ENCODE data around the gene TLE6. TPM values are rescaled to one million over a fixed set of nuclear protein-coding genes. Genes with fewer than 3 reads are reported as not detected.

The TLE6 gene
- total and polyA plus RNA-seq, 10 of the 15 experiments (the other 5 are each of a cell fraction or from before 2014, with no cell fraction given) = 2.7 to 13.8 (median 6.4) TPM

- TF ChIP-seq CEBPZ (IDR thresholded peaks at IDR 0.05; ENCODE audit: low read depth, low read length) (no peak), EP300 (IDR thresholded peaks at IDR 0.05; ENCODE audit: borderline replicate concordance in 1 of 2, control insufficient read depth in 1 of 2, low read depth in 2 of 2, low read length in 2 of 2) (no peak), YY1 (IDR thresholded peaks at IDR 0.05; ENCODE audit: low read depth, low read length) (peak; percentile 86), BMI1 (IDR thresholded peaks at IDR 0.05; ENCODE audit: borderline replicate concordance) (no peak), HDAC6 (IDR thresholded peaks at IDR 0.05; ENCODE audit: unreplicated experiment) (no peak), CREM (IDR thresholded peaks at IDR 0.05; ENCODE audit: low read depth) (no peak), EZH2 (IDR thresholded peaks at IDR 0.05; ENCODE audit: borderline replicate concordance, control insufficient read depth, low read depth, low read length) (no peak), CBX5 (IDR thresholded peaks at IDR 0.05; ENCODE audit: low read depth) (no peak), BCL11A (IDR thresholded peaks at IDR 0.05; ENCODE audit: low read depth, low read length) (no peak), E4F1 (IDR thresholded peaks at IDR 0.05; ENCODE audit: borderline replicate concordance, partially characterized antibody) (peak; percentile 48), SPI1 (IDR thresholded peaks at IDR 0.05; ENCODE audit: borderline replicate concordance, insufficient read depth, low read depth, low read length) (no peak), ZNF217 (IDR thresholded peaks at IDR 0.05) (no peak), MAX (IDR thresholded peaks at IDR 0.05; ENCODE audit: low read depth, low read length) (peak; percentile 93), RBBP5 (conservative IDR thresholded peaks at IDR 0.05) (no peak), RB1 (IDR thresholded peaks at IDR 0.05; ENCODE audit: borderline replicate concordance) (0 out of 2 replicates have a peak, but pooled peaks have one; percentile 23), CREB1 (IDR thresholded peaks at IDR 0.05; ENCODE audit: low read depth) (peak; percentile 47; the same call in 1 of the 2 replicates)
- TF ChIP-seq, protein P1, sequence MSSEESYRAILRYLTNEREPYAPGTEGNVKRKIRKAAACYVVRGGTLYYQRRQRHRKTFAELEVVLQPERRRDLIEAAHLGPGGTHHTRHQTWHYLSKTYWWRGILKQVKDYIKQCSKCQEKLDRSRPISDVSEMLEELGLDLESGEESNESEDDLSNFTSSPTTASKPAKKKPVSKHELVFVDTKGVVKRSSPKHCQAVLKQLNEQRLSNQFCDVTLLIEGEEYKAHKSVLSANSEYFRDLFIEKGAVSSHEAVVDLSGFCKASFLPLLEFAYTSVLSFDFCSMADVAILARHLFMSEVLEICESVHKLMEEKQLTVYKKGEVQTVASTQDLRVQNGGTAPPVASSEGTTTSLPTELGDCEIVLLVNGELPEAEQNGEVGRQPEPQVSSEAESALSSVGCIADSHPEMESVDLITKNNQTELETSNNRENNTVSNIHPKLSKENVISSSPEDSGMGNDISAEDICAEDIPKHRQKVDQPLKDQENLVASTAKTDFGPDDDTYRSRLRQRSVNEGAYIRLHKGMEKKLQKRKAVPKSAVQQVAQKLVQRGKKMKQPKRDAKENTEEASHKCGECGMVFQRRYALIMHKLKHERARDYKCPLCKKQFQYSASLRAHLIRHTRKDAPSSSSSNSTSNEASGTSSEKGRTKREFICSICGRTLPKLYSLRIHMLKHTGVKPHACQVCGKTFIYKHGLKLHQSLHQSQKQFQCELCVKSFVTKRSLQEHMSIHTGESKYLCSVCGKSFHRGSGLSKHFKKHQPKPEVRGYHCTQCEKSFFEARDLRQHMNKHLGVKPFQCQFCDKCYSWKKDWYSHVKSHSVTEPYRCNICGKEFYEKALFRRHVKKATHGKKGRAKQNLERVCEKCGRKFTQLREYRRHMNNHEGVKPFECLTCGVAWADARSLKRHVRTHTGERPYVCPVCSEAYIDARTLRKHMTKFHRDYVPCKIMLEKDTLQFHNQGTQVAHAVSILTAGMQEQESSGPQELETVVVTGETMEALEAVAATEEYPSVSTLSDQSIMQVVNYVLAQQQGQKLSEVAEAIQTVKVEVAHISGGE (CRISPR knock-in tag; IDR thresholded peaks at IDR 0.05) = no peak
- TF ChIP-seq, protein P2, sequence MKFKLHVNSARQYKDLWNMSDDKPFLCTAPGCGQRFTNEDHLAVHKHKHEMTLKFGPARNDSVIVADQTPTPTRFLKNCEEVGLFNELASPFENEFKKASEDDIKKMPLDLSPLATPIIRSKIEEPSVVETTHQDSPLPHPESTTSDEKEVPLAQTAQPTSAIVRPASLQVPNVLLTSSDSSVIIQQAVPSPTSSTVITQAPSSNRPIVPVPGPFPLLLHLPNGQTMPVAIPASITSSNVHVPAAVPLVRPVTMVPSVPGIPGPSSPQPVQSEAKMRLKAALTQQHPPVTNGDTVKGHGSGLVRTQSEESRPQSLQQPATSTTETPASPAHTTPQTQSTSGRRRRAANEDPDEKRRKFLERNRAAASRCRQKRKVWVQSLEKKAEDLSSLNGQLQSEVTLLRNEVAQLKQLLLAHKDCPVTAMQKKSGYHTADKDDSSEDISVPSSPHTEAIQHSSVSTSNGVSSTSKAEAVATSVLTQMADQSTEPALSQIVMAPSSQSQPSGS (IDR thresholded peaks at IDR 0.05; ENCODE audit: low read length) = no peak
These were observed at the start of gene TLE6 (continued) for GRCh38 chr19:2977001-2977745.

Measured in GM12878 (cell line).